Measurements from ENCODE around the gene UQCRC1. TPM values are rescaled to one million over a fixed set of nuclear protein-coding genes. Genes with fewer than 3 reads are reported as not detected.

UQCRC1 gene
- total and polyA plus RNA-seq, 2 donors (not counting 1 experiment from before 2014, with no cell fraction given), result 226 to 366 TPM

DNA sequence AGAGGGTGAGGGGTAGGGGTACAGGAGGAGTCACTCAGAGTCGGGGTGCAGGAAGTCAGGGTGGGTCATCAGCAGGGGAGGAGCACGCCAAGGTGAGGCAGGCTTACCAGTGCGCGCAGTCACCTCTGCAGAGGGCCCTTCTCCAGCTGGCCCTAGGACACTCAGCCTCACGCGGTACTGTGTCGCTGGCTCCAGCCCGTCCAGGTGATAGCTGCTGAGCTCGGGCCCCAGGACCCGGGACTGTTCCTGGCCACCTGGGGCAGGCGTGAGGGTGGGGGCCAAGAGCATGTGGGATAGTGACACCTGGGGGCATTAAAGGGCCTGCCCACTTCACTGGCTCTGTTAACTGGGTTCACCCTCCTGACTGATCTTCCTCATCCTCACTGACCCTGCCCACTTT is 21.8 kb downstream of the UQCRC1 start:
- TF ChIP-seq, protein P1, sequence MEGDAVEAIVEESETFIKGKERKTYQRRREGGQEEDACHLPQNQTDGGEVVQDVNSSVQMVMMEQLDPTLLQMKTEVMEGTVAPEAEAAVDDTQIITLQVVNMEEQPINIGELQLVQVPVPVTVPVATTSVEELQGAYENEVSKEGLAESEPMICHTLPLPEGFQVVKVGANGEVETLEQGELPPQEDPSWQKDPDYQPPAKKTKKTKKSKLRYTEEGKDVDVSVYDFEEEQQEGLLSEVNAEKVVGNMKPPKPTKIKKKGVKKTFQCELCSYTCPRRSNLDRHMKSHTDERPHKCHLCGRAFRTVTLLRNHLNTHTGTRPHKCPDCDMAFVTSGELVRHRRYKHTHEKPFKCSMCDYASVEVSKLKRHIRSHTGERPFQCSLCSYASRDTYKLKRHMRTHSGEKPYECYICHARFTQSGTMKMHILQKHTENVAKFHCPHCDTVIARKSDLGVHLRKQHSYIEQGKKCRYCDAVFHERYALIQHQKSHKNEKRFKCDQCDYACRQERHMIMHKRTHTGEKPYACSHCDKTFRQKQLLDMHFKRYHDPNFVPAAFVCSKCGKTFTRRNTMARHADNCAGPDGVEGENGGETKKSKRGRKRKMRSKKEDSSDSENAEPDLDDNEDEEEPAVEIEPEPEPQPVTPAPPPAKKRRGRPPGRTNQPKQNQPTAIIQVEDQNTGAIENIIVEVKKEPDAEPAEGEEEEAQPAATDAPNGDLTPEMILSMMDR (conservative IDR thresholded peaks at IDR 0.05 in 1 of 2, IDR thresholded peaks at IDR 0.05 in 1 of 2; ENCODE audit: low read depth in 1 of 2, low read length in 2 of 2), result no peak
- TF ChIP-seq EZH2 (IDR thresholded peaks at IDR 0.05; ENCODE audit: low read length, missing control alignments), result no peak
- H3K9me3 ChIP-seq (ENCODE audit: control insufficient read depth, insufficient read depth, low read depth, low read length), result no peaks in the 10 kb centered on the region
- H3K27ac ChIP-seq (ENCODE audit: insufficient read depth, low read length), result no peak overlapping the region
- H3K27me3 ChIP-seq (ENCODE audit: control insufficient read depth, insufficient read depth, low read length), result no peaks in the 10 kb centered on the region
- H3K36me3 ChIP-seq (ENCODE audit: control insufficient read depth, insufficient read depth, low read length), result peaks cover 7% of the 10 kb centered on the region
- no peak overlapping the region for H3K4me3 ChIP-seq (replicated peaks in 1 of 4; ENCODE audit: control extremely low read depth in 1 of 4, insufficient read depth in 1 of 4, low read depth in 3 of 4, low read length in 4 of 4)
- H4K20me1 ChIP-seq (ENCODE audit: control insufficient read depth, extremely low read depth, insufficient read depth, low read length), result no peaks in the 10 kb centered on the region
- no peaks in the 10 kb centered on the region for H3K79me2 ChIP-seq (ENCODE audit: control insufficient read depth, insufficient read depth, low read length)
- no peak for DNase-seq (ENCODE audit: low read depth in 2 of 2)
- H3K9ac ChIP-seq (ENCODE audit: insufficient read depth, low read length), result no peak overlapping the region
- no peak overlapping the region for H2AFZ ChIP-seq (ENCODE audit: low read length)
- H3K4me2 ChIP-seq (ENCODE audit: extremely low read depth, insufficient read depth, low read length), result no peak overlapping the region
- H3K4me1 ChIP-seq (ENCODE audit: control insufficient read depth, extremely low read depth, insufficient read depth, low read length), result no peaks in the 10 kb centered on the region

DNA sequence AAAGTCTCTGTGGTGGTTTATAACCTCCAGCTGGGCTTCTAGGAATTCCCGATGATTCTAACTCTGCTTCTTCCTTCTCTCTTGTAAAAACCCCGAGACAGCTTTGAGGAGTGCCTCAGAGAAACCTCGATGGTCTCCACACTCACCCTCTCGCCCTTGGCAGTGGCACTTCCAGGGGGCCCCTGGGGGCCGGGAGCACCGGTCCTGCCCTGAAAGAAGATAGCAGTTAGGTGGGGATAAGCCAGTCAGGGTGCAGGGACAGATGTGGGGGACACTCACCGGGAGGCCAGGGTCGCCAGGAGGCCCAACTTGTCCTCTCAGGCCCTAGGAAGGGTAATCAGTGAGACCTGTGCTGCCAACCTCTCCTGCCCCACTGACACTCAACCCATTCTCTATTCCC is 24.0 kb downstream of the UQCRC1 start:
- H4K20me1 ChIP-seq (ENCODE audit: control insufficient read depth, extremely low read depth, insufficient read depth, low read length), result no peaks in the 10 kb centered on the region
- no peaks in the 10 kb centered on the region for H3K9me3 ChIP-seq (ENCODE audit: control insufficient read depth, insufficient read depth, low read depth, low read length)
- H3K4me1 ChIP-seq (ENCODE audit: control insufficient read depth, extremely low read depth, insufficient read depth, low read length), result no peaks in the 10 kb centered on the region
- DNase-seq (ENCODE audit: low read depth in 2 of 2), result no peak
- peaks cover 6% of the 10 kb centered on the region for H3K36me3 ChIP-seq (ENCODE audit: control insufficient read depth, insufficient read depth, low read length)
- H3K79me2 ChIP-seq (ENCODE audit: control insufficient read depth, insufficient read depth, low read length), result no peaks in the 10 kb centered on the region
- H3K9ac ChIP-seq (ENCODE audit: insufficient read depth, low read length), result no peak overlapping the region
- H3K27me3 ChIP-seq (ENCODE audit: control insufficient read depth, insufficient read depth, low read length), result no peaks in the 10 kb centered on the region
- TF ChIP-seq, protein P1 (conservative IDR thresholded peaks at IDR 0.05 in 1 of 2, IDR thresholded peaks at IDR 0.05 in 1 of 2; ENCODE audit: low read depth in 1 of 2, low read length in 2 of 2), result no peak
- no peak for TF ChIP-seq EZH2 (IDR thresholded peaks at IDR 0.05; ENCODE audit: low read length, missing control alignments)
- no peak overlapping the region for H2AFZ ChIP-seq (ENCODE audit: low read length)
- no peak overlapping the region for H3K27ac ChIP-seq (ENCODE audit: insufficient read depth, low read length)
- H3K4me3 ChIP-seq (replicated peaks in 1 of 4; ENCODE audit: control extremely low read depth in 1 of 4, insufficient read depth in 1 of 4, low read depth in 3 of 4, low read length in 4 of 4), result no peak overlapping the region
- no peak overlapping the region for H3K4me2 ChIP-seq (ENCODE audit: extremely low read depth, insufficient read depth, low read length)

DNA sequence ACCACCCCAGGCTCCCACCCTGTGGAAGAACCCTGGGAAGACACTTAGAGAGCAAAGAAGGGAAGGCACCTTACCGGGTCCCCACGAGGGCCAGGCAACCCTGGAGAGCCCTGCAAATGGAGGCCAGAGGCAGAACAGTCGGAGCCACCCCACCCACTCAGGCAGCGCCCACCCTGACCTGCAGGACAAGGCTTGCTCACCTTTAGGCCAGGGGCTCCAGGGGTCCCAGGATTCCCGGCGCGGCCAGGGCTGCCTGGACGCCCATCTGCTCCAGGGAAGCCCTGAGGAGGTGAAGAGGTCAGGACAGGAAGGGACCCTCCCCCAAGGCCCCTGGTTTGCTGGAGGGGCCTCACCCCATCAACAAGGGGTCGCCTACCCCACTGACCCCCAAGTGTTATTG is 24.6 kb downstream of the UQCRC1 start:
- Histone ChIP-seq H3K36me3 (ENCODE audit: control insufficient read depth, insufficient read depth, low read length) (peaks cover 6% of the 10 kb centered on the region), H3K9me3 (ENCODE audit: control insufficient read depth, insufficient read depth, low read depth, low read length) (no peaks in the 10 kb centered on the region), H3K27ac (ENCODE audit: insufficient read depth, low read length) (no peak overlapping the region), H3K4me2 (ENCODE audit: extremely low read depth, insufficient read depth, low read length) (no peak overlapping the region), H3K9ac (ENCODE audit: insufficient read depth, low read length) (no peak overlapping the region), H3K4me3 (replicated peaks in 1 of 4; ENCODE audit: control extremely low read depth in 1 of 4, insufficient read depth in 1 of 4, low read depth in 3 of 4, low read length in 4 of 4) (no peak overlapping the region), H4K20me1 (ENCODE audit: control insufficient read depth, extremely low read depth, insufficient read depth, low read length) (no peaks in the 10 kb centered on the region), H2AFZ (ENCODE audit: low read length) (no peak overlapping the region), H3K79me2 (ENCODE audit: control insufficient read depth, insufficient read depth, low read length) (no peaks in the 10 kb centered on the region), H3K4me1 (ENCODE audit: control insufficient read depth, extremely low read depth, insufficient read depth, low read length) (no peaks in the 10 kb centered on the region), H3K27me3 (ENCODE audit: control insufficient read depth, insufficient read depth, low read length) (no peaks in the 10 kb centered on the region)
- no peak for DNase-seq (ENCODE audit: low read depth in 2 of 2)
- TF ChIP-seq EZH2 (IDR thresholded peaks at IDR 0.05; ENCODE audit: low read length, missing control alignments), result no peak
- TF ChIP-seq, protein P1 (conservative IDR thresholded peaks at IDR 0.05 in 1 of 2, IDR thresholded peaks at IDR 0.05 in 1 of 2; ENCODE audit: low read depth in 1 of 2, low read length in 2 of 2), result no peak
